ENCODE measurements around the gene MNT.

Gene MNT

GRCh38 chr17:2380226-2380922 lies 20.5 kb downstream of the MNT start:
- no peak for DNase-seq

GRCh38 chr17:2379489-2380225 lies 21.2 kb downstream of the MNT start:
- no peak for DNase-seq

- no peak for DNase-seq
Observed at GRCh38 chr17:2378905-2379304, 22.0 kb downstream of the MNT start.

GRCh38 chr17:2377659-2378058 lies 23.2 kb downstream of the MNT start:
- DNase-seq = no peak

- DNase-seq = no peak
Observed at GRCh38 chr17:2376107-2376506, 24.8 kb downstream of the MNT start.

- DNase-seq = no peak
Observed at GRCh38 chr17:2375406-2375805, 25.5 kb downstream of the MNT start.

GRCh38 chr17:2374549-2375285 lies 26.1 kb downstream of the MNT start:
- DNase-seq = no peak

- DNase-seq = no peak
Observed at GRCh38 chr17:2373179-2373578, 27.7 kb downstream of the MNT start.

- DNase-seq = no peak
Observed at GRCh38 chr17:2372681-2373080, 28.2 kb downstream of the MNT start.

- DNase-seq = no peak
Observed at GRCh38 chr17:2372180-2372579, 28.7 kb downstream of the MNT start.

GRCh38 chr17:2371183-2372130 lies 29.4 kb downstream of the MNT start:
- no peak for DNase-seq

- no peak for DNase-seq
Observed at GRCh38 chr17:2370211-2370589, 30.7 kb downstream of the MNT start.

GRCh38 chr17:2369551-2370210 lies 31.2 kb downstream of the MNT start:
- no peak for DNase-seq

- no peak for DNase-seq
Observed at GRCh38 chr17:2369039-2369438, 31.8 kb downstream of the MNT start.

- no peak for DNase-seq
Observed at GRCh38 chr17:2368359-2368758, 32.5 kb downstream of the MNT start.

GRCh38 chr17:2366747-2367494 lies 33.9 kb downstream of the MNT start:
- DNase-seq = no peak

- DNase-seq = no peak
Observed at GRCh38 chr17:2365132-2365531, 35.7 kb downstream of the MNT start.

- no peak for DNase-seq
Observed at GRCh38 chr17:2364763-2365116, 36.1 kb downstream of the MNT start.

- DNase-seq = no peak
Observed at GRCh38 chr17:2363851-2364762, 36.8 kb downstream of the MNT start.

- no peak for DNase-seq
Observed at GRCh38 chr17:2363318-2363717, 37.5 kb downstream of the MNT start.
